Loucy (cell line): ENCODE measurements around the gene ADORA1.

ENCODE experiments used
- H2AFZ ChIP-seq: fragments of 200-600 bp; sonication (generic); 2 replicates; pipeline ENCODE4 v1.6.0; 2016; ENCODE audit warnings: antibody characterized with exemption, mild to moderate bottlenecking, low read length, moderate library complexity
- H3F3A ChIP-seq: fragments of 200-600 bp; 2 replicates; pipeline ENCODE4 v1.6.0; 2016; ENCODE audit warnings: antibody characterized with exemption, low read depth, mild to moderate bottlenecking
- H3K27me3 ChIP-seq: fragments of 200-600 bp; sonication (generic); 2 replicates; pipeline ENCODE4 v1.6.1; 2014; ENCODE audit warnings: low read length, mild to moderate bottlenecking; ENCODE audit not compliant: insufficient read depth, poor library complexity, severe bottlenecking
- H3K36me3 ChIP-seq: fragments of 200-600 bp; sonication (generic); 2 replicates; pipeline ENCODE4 v1.6.1; 2016; ENCODE audit warnings: low read length; ENCODE audit not compliant: insufficient read depth
- H3K4me1 ChIP-seq: fragments of 200-600 bp; sonication (generic); 2 replicates; pipeline ENCODE4 v1.5.1; 2014; ENCODE audit warnings: low read length, mild to moderate bottlenecking; ENCODE audit not compliant: insufficient read depth, poor library complexity, severe bottlenecking
- H3K4me2 ChIP-seq: fragments of 200-600 bp; sonication (generic); 2 replicates; pipeline ENCODE4 v1.6.0; 2014; ENCODE audit warnings: antibody characterized with exemption, low read length, low read depth, mild to moderate bottlenecking; ENCODE audit not compliant: poor library complexity, severe bottlenecking
- H3K4me3 ChIP-seq: fragments of 200-600 bp; sonication (generic); 2 replicates; pipeline ENCODE4 v1.5.1; 2014; ENCODE audit warnings: low read length, mild to moderate bottlenecking, mixed read lengths; ENCODE audit not compliant: poor library complexity, severe bottlenecking
- H3K79me2 ChIP-seq: fragments of 200-600 bp; sonication (generic); 2 replicates; pipeline ENCODE4 v1.6.1; 2014; ENCODE audit warnings: low read length; ENCODE audit not compliant: insufficient read depth
- H3K9ac ChIP-seq: fragments of 200-600 bp; sonication (generic); 2 replicates; pipeline ENCODE4 v1.6.0; 2014; ENCODE audit warnings: mild to moderate bottlenecking, low read depth, low read length, moderate library complexity; ENCODE audit not compliant: poor library complexity, severe bottlenecking
- H3K9me2 ChIP-seq: fragments of 200-600 bp; sonication (generic); replicated peaks from 2 replicates; pipeline ENCODE4 v1.6.1; 2016; ENCODE audit warnings: low read depth, low read length, mixed read lengths
- H3K9me3 ChIP-seq: fragments of 200-600 bp; sonication (generic); 2 replicates; pipeline ENCODE4 v1.6.1; 2014; ENCODE audit warnings: mild to moderate bottlenecking, antibody characterized with exemption, low read length, low read depth; ENCODE audit not compliant: insufficient read depth
- H4K20me1 ChIP-seq: fragments of 200-600 bp; sonication (generic); 2 replicates; pipeline ENCODE4 v1.6.0; 2014; ENCODE audit warnings: antibody characterized with exemption, low read length, mild to moderate bottlenecking; ENCODE audit not compliant: insufficient read depth, poor library complexity, severe bottlenecking
- EZH2phosphoT487 ChIP-seq: fragments of 200-600 bp; IDR thresholded peaks from 2 replicates; pipeline ENCODE4 v1.6.1; 2018; ENCODE audit warnings: antibody characterized with exemption, mild to moderate bottlenecking, moderate library complexity, borderline replicate concordance
- TF ChIP-seq, protein P1 (sequence below): fragments of 200-600 bp; sonication (generic); conservative IDR thresholded peaks from 2 replicates; pipeline ENCODE4 v1.5.1; 2014; ENCODE audit warnings: mild to moderate bottlenecking, antibody characterized with exemption, low read length

Gene ADORA1

DNA sequence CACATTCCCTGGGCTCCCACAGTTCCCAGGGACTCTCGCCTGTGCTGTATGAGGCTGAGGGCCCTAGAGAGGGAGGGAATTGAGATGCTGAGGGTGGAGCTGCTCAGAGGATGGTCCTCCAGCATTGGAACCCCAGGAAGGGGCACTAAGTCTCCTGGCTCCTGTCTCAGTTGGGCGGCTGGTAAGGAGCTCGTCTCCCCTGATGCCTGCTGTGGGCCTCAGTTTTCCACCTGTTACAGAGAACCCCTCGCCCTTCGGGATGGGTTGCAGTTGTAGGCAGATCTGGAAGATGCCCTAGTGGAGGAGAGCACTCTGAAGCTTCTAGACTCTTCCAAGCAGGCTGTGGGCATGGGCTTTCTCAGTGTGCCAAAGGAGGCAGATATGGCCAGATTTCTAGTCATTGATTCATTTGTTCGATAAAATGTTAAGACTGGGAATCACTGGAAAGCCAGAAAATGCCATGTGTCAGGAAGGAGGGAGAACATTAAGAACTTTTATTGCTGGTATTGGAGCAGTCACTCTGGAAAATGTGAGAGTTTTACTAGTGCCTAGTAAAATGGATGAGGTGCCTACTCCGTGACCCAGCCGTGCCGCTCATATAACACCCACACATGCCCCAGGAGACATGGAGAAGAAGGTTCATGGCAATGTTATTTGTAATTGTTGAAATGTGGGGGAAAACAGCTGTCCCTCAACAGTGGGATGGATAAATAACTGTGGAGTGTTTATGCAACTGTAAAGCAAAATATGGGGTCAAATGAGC lies 48.9 kb downstream of the ADORA1 start:
- no peaks in the 10 kb centered on the region for H3K9me3 ChIP-seq
- no peaks in the 10 kb centered on the region for H4K20me1 ChIP-seq
- no peaks in the 10 kb centered on the region for H3F3A ChIP-seq
- peaks cover 17% of the 10 kb centered on the region for H3K4me1 ChIP-seq
- H3K9me2 ChIP-seq: no peaks in the 10 kb centered on the region
- H3K4me3 ChIP-seq: no peak overlapping the region
- H3K36me3 ChIP-seq: no peaks in the 10 kb centered on the region
- no peaks in the 10 kb centered on the region for H3K27me3 ChIP-seq
- TF ChIP-seq, protein P1, sequence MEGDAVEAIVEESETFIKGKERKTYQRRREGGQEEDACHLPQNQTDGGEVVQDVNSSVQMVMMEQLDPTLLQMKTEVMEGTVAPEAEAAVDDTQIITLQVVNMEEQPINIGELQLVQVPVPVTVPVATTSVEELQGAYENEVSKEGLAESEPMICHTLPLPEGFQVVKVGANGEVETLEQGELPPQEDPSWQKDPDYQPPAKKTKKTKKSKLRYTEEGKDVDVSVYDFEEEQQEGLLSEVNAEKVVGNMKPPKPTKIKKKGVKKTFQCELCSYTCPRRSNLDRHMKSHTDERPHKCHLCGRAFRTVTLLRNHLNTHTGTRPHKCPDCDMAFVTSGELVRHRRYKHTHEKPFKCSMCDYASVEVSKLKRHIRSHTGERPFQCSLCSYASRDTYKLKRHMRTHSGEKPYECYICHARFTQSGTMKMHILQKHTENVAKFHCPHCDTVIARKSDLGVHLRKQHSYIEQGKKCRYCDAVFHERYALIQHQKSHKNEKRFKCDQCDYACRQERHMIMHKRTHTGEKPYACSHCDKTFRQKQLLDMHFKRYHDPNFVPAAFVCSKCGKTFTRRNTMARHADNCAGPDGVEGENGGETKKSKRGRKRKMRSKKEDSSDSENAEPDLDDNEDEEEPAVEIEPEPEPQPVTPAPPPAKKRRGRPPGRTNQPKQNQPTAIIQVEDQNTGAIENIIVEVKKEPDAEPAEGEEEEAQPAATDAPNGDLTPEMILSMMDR: no peak
- no peak for TF ChIP-seq EZH2phosphoT487
- H3K79me2 ChIP-seq: no peaks in the 10 kb centered on the region
- H3K9ac ChIP-seq: no peak overlapping the region
- no peak overlapping the region for H3K4me2 ChIP-seq
- H2AFZ ChIP-seq: no peak overlapping the region

- H3K4me1 ChIP-seq: peaks cover 17% of the 10 kb centered on the region
- H3K79me2 ChIP-seq: no peaks in the 10 kb centered on the region
- H3K27me3 ChIP-seq: no peaks in the 10 kb centered on the region
- H3K4me2 ChIP-seq: no peak overlapping the region
- no peak overlapping the region for H2AFZ ChIP-seq
- TF ChIP-seq, protein P1: no peak; the same call in 1 of the 2 replicates
- TF ChIP-seq EZH2phosphoT487: no peak
- no peaks in the 10 kb centered on the region for H3K9me2 ChIP-seq
- no peak overlapping the region for H3K4me3 ChIP-seq
- no peaks in the 10 kb centered on the region for H3F3A ChIP-seq
- H3K9ac ChIP-seq: no peak overlapping the region
- no peaks in the 10 kb centered on the region for H3K9me3 ChIP-seq
- H3K36me3 ChIP-seq: no peaks in the 10 kb centered on the region
- H4K20me1 ChIP-seq: no peaks in the 10 kb centered on the region
These were observed 49.5 kb downstream of the ADORA1 start for GRCh38 chr1:203177036-203177405.

GRCh38 chr1:203177470-203178039 lies 50.0 kb downstream of the ADORA1 start:
- peaks cover 17% of the 10 kb centered on the region for H3K4me1 ChIP-seq
- TF ChIP-seq, protein P1: no peak
- no peak for TF ChIP-seq EZH2phosphoT487
- no peaks in the 10 kb centered on the region for H3K9me3 ChIP-seq
- H3K9ac ChIP-seq: no peak overlapping the region
- no peak overlapping the region for H2AFZ ChIP-seq
- H3F3A ChIP-seq: no peaks in the 10 kb centered on the region
- H3K4me3 ChIP-seq: no peak overlapping the region
- no peaks in the 10 kb centered on the region for H3K9me2 ChIP-seq
- H3K36me3 ChIP-seq: no peaks in the 10 kb centered on the region
- H4K20me1 ChIP-seq: no peaks in the 10 kb centered on the region
- H3K79me2 ChIP-seq: no peaks in the 10 kb centered on the region
- H3K27me3 ChIP-seq: no peaks in the 10 kb centered on the region
- no peak overlapping the region for H3K4me2 ChIP-seq
